CD4-positive, alpha-beta T cell (primary cell): ENCODE measurements around the gene MPO. TPM values are rescaled to one million over a fixed set of nuclear protein-coding genes. Genes with fewer than 3 reads are reported as not detected.

Source experiments
- ATAC-seq: fragments of 200-7000 bp; cut with Tn5 transposase; one replicate; pipeline ENCODE4 v1.10.0; 2022; ENCODE audit warnings: mild to moderate bottlenecking; ENCODE audit not compliant: poor library complexity
- CTCF ChIA-PET: fragments of 350-600 bp; sonication (Branson Sonifier 250); formaldehyde crosslinking; loops from one replicate; lab custom pipeline; 2021; ENCODE audit warnings: antibody characterized with exemption, inconsistent platforms; lab: Charles Lee
- POLR2A ChIA-PET: fragments of 350-600 bp; sonication (Branson Sonifier 250); formaldehyde crosslinking; loops from one replicate; lab custom pipeline; 2021; ENCODE audit warnings: antibody characterized with exemption, inconsistent platforms; lab: Charles Lee
- DNase-seq, 14 experiments: peaks; one replicate each; pipeline ENCODE4 v3.0.0-alpha.2; 2013 to 2020; ENCODE audit warnings: mixed read lengths in 2 of 14
- H3K27ac ChIP-seq, 2 donors: one replicate each; pipeline versions ENCODE4 v1.5.1 to v1.7.0; 2013; ENCODE audit warnings: low read length in 2 of 2, low read depth in 1 of 2, mild to moderate bottlenecking in 1 of 2
- H3K27me3 ChIP-seq, 2 experiments: 1 replicate in 1 of 2; 2 replicates in 1 of 2; pipeline versions ENCODE4 v1.6.1 to v1.7.0; 2013; ENCODE audit warnings: low read length in 2 of 2, control low read depth in 1 of 2, mild to moderate bottlenecking in 1 of 2, moderate library complexity in 1 of 2; ENCODE audit not compliant: insufficient read depth in 2 of 2, control insufficient read depth in 1 of 2
- H3K36me3 ChIP-seq: one replicate; pipeline ENCODE4 v1.6.1; 2013; ENCODE audit warnings: low read length, control low read depth; ENCODE audit not compliant: insufficient read depth
- H3K4me1 ChIP-seq: one replicate; pipeline ENCODE4 v1.6.1; 2013; ENCODE audit warnings: low read length, control low read depth; ENCODE audit not compliant: insufficient read depth
- H3K4me3 ChIP-seq: one replicate; pipeline ENCODE4 v1.5.1; 2013; ENCODE audit warnings: mild to moderate bottlenecking, low read length, moderate library complexity
- H3K9me3 ChIP-seq, 2 experiments: 1 replicate in 1 of 2; 2 replicates in 1 of 2; pipeline versions ENCODE4 v1.6.1 to v1.7.0; 2013; ENCODE audit warnings: low read length in 2 of 2, mild to moderate bottlenecking in 2 of 2, control low read depth in 1 of 2, moderate library complexity in 1 of 2; ENCODE audit not compliant: control insufficient read depth in 1 of 2, insufficient read depth in 1 of 2
- H3K27ac Mint-ChIP-seq: one replicate; pipeline ENCODE4 v1.8.0; 2020; ENCODE audit warnings: mixed read lengths
- H3K27me3 Mint-ChIP-seq: one replicate; pipeline ENCODE4 v1.8.0; 2021; ENCODE audit warnings: mixed read lengths
- H3K36me3 Mint-ChIP-seq: one replicate; pipeline ENCODE4 v1.8.0; 2021; ENCODE audit warnings: low read depth, mixed read lengths
- H3K4me1 Mint-ChIP-seq: one replicate; pipeline ENCODE4 v1.8.0; 2021; ENCODE audit warnings: low read depth, mixed read lengths
- H3K4me3 Mint-ChIP-seq: one replicate; pipeline ENCODE4 v1.8.0; 2020; ENCODE audit warnings: mild to moderate bottlenecking, mixed read lengths
- H3K9me3 Mint-ChIP-seq: one replicate; pipeline ENCODE4 v1.8.0; 2020; ENCODE audit warnings: mixed read lengths
- CTCF ChIP-seq: fragments of 200-600 bp; IDR thresholded peaks from one replicate; pipeline ENCODE4 v1.8.0; 2022; ENCODE audit warnings: antibody characterized with exemption, mild to moderate bottlenecking
- intact Hi-C, 2 experiments: fragments of 100-400 bp; cut with DNase I in 1 of 2; cut with micrococcal nuclease in 1 of 2; formaldehyde crosslinking; loops; one replicate each; pipeline versions ENCODE4 v1.15.1 to v1.9.0; 2023 to 2025; cut with DNase I, micrococcal nuclease
- total RNA-seq, 174 experiments: library from RNA in 2 of 174; stranded (reverse) in 2 of 174; gene quantifications; one replicate each; pipeline ENCODE4 v1.2.3 and lab custom pipeline; 2021 to 2026

The MPO gene
- total RNA-seq, 2 experiments from 2014 or later, result 0.77 TPM; not detected in 1

- ATAC-seq, result no peak
- CTCF ChIA-PET, result interaction anchor here (1.6 kb wide), 1 partner anchor 38 kb away, joined by 4 read pairs; no protein-coding TSS in a partner anchor
- Histone ChIP-seq H3K4me3 (no peak within 1 kb of the TSS), H3K9me3 (no peaks in the 10 kb centered on the region), H3K27ac (no peak within 1 kb of the TSS), H3K36me3 (no peaks in the 10 kb centered on the region), H3K27me3 (peaks cover 23 to 33% of the 10 kb centered on the region in 2 experiments), H3K4me1 (no peaks in the 10 kb centered on the region)
- intact Hi-C loops, result no loop called here
- Mint-ChIP-seq H3K27me3 (peaks cover 78% of the 10 kb centered on the region), H3K36me3 (no peaks in the 10 kb centered on the region), H3K9me3 (no peaks in the 10 kb centered on the region), H3K27ac (no peak within 1 kb of the TSS), H3K4me3 (no peak within 1 kb of the TSS), H3K4me1 (no peaks in the 10 kb centered on the region)
- POLR2A ChIA-PET, result no interaction called here
- TF ChIP-seq CTCF, result no peak
- DNase-seq, result no peak
Measured at GRCh38 chr17:58238147-58238634, 42.5 kb downstream of the MPO start, which contains the start of gene LPO. TSS of gene LPO (plus strand) at chr17:58238584. CDS start at chr17:58242980, 4,396 bp downstream.

GRCh38 chr17:58236394-58236793 is 44.3 kb downstream of the MPO start:
- no peak for TF ChIP-seq CTCF
- H3K27me3 Mint-ChIP-seq, result peaks cover 65% of the 10 kb centered on the region

GRCh38 chr17:58235821-58236220 is 44.9 kb downstream of the MPO start:
- Mint-ChIP-seq H3K4me1 (no peaks in the 10 kb centered on the region), H3K9me3 (no peaks in the 10 kb centered on the region), H3K4me3 (no peak overlapping the region), H3K36me3 (no peaks in the 10 kb centered on the region), H3K27ac (no peak overlapping the region), H3K27me3 (peaks cover 63% of the 10 kb centered on the region)
- ATAC-seq, result no peak
- DNase-seq, result no peak
- intact Hi-C loops, result no loop called here
- no peak for TF ChIP-seq CTCF
- Histone ChIP-seq H3K4me3 (no peak overlapping the region), H3K4me1 (no peaks in the 10 kb centered on the region), H3K27me3 (peaks cover 18 to 22% of the 10 kb centered on the region in 2 experiments), H3K36me3 (no peaks in the 10 kb centered on the region), H3K27ac (no peak overlapping the region), H3K9me3 (no peaks in the 10 kb centered on the region)
- CTCF ChIA-PET, result interaction anchor here (2.2 kb wide), 1 partner anchor 14 kb away, joined by 10 read pairs; no protein-coding TSS in a partner anchor
- POLR2A ChIA-PET, result no interaction called here

More at GRCh38 chr17:58236394-58236793, 44.3 kb downstream of the MPO start:
- Mint-ChIP-seq H3K27ac (no peak overlapping the region), H3K4me3 (no peak overlapping the region), H3K4me1 (no peaks in the 10 kb centered on the region), H3K9me3 (no peaks in the 10 kb centered on the region), H3K36me3 (no peaks in the 10 kb centered on the region)
- no peak for DNase-seq
- ATAC-seq, result no peak
- Histone ChIP-seq H3K27me3 (peaks cover 18 to 22% of the 10 kb centered on the region in 2 experiments), H3K4me1 (no peaks in the 10 kb centered on the region), H3K9me3 (no peaks in the 10 kb centered on the region), H3K4me3 (no peak overlapping the region), H3K36me3 (no peaks in the 10 kb centered on the region), H3K27ac (no peak overlapping the region)
- intact Hi-C loops, result no loop called here
- POLR2A ChIA-PET, result no interaction called here
- CTCF ChIA-PET, result interaction anchor here (1.6 to 2.2 kb wide), 2 partner anchors 13 to 36 kb away, joined by 4 to 10 read pairs; no protein-coding TSS in a partner anchor
